ENCODE measurements around the gene ST7. TPM values are rescaled to one million over a fixed set of nuclear protein-coding genes. Genes with fewer than 3 reads are reported as not detected.
"Not testable (repeated sequence)": the region's sequence is repeated elsewhere in the genome, so short reads cannot be mapped to it uniquely, and the experiment has no call there.

Gene ST7
- total and polyA plus RNA-seq, 2 donors (not counting 3 experiments of a cell fraction or from before 2014, with no cell fraction given) = 18.6 to 24.9 TPM

DNA sequence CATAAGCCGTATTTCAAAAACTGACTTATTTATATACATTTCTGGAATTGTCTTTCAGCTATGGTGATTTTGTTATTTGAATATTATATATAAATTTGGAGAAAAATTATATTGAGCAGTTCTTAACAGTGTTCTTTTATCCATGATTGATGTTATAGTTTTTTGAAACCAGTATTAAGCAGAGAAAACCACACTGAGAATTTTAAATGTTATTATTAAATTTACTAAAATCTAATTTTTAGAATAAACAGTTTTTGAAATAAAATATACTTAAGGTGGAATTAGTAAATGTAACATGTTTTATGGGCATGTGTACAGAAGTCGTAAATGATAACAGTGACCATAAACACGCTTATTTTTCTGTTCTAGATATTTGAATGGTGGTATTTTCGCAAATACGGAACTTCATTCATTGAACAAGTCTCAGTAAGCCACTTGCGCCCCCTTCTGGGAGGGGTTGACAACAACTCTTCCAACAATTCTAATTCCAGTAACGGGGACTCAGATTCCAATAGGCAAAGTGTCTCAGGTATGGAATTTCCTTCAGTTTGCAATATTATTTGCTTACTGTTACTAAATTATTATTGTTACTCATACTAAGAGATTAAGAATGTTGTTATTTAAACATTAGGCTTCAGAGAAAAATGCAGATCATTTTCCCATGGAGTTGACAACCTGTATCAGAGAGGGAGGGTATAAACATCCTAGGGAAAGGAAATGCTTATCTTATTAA lies 166.1 kb downstream of the ST7 start:
- intact Hi-C loops (cut with micrococcal nuclease) (loop anchor here (1.0 to 2.0 kb wide), 4 partner anchors 47 to 189 kb away; no protein-coding TSS in a partner anchor), dilution Hi-C loops (cut with MboI; ENCODE audit: extremely low pct_ligation_motif_present, low sequenced_read_pairs) (no loop called here)
- H2AFZ ChIP-seq (ENCODE audit: low read depth, low read length) = no peak overlapping the region
- H3K36me3 ChIP-seq (ENCODE audit: control insufficient read depth in 2 of 2, extremely low read depth in 1 of 2, insufficient read depth in 2 of 2, low read length in 2 of 2) = no peaks in the 10 kb centered on the region
- no peaks in the 10 kb centered on the region for H3K27me3 ChIP-seq (ENCODE audit: control insufficient read depth in 2 of 2, insufficient read depth in 2 of 2, low read length in 2 of 2)
- peak; percentile 84 for DNase-seq (ENCODE audit: low read depth, low spot score)
- H3K9me3 ChIP-seq (replicated peaks; ENCODE audit: control insufficient read depth, insufficient read depth, low read length) = no peaks in the 10 kb centered on the region
- H3K4me1 ChIP-seq (ENCODE audit: control insufficient read depth, extremely low read depth, insufficient read depth, low read length) = peaks cover 16% of the 10 kb centered on the region
- H4K20me1 ChIP-seq (replicated peaks; ENCODE audit: control insufficient read depth, extremely low read depth, insufficient read depth, low read length) = no peaks in the 10 kb centered on the region
- no peaks in the 10 kb centered on the region for H3K9me1 ChIP-seq (replicated peaks; ENCODE audit: control insufficient read depth, extremely low read depth, insufficient read depth, low read length)
- peak overlapping the region; percentile 87 for H3K4me2 ChIP-seq (ENCODE audit: insufficient read depth, low read length)
- TF ChIP-seq CTCF (IDR thresholded peaks at IDR 0.05; ENCODE audit: extremely low read depth in 1 of 2, insufficient read depth in 1 of 2, low read depth in 1 of 2, low read length in 2 of 2) (peak; percentile 74 to 79), FOS (IDR thresholded peaks at IDR 0.05; ENCODE audit: borderline replicate concordance, insufficient read depth, low read length) (no peak), JUN (IDR thresholded peaks at IDR 0.05; ENCODE audit: borderline replicate concordance, insufficient read depth, insufficient read length, low read depth) (no peak), POLR2A (IDR thresholded peaks at IDR 0.05; ENCODE audit: low read depth, low read length) (no peak), MAX (IDR thresholded peaks at IDR 0.05; ENCODE audit: insufficient read depth, insufficient read length) (no peak)
- peak; percentile 56 for FAIRE-seq
- H3K4me3 ChIP-seq (replicated peaks in 1 of 3; ENCODE audit: insufficient read depth in 1 of 3, low read depth in 1 of 3, low read length in 3 of 3) = peak overlapping the region in 1 of 3 experiments; percentile 28
- no peak overlapping the region for H3K27ac ChIP-seq (ENCODE audit: insufficient read depth, low read depth, low read length)
- peak overlapping the region; percentile 43 for H3K9ac ChIP-seq (replicated peaks; ENCODE audit: extremely low read depth, insufficient read depth, low read length)
- POLR2A ChIA-PET = interaction anchor here (1.6 kb wide), 1 partner anchor 131 kb away, joined by 5 read pairs; no protein-coding TSS in a partner anchor
- H3K79me2 ChIP-seq (ENCODE audit: control insufficient read depth, insufficient read depth, low read length) = no peaks in the 10 kb centered on the region
- BruUV-seq (replicated peaks) = no TSS peak
- CTCF ChIA-PET = interaction anchor here (0.7 to 13.4 kb wide), 27 partner anchors 8 to 189 kb away, joined by 3 to 700 read pairs (median 4); partner anchors contain the start of gene ST7

DNA sequence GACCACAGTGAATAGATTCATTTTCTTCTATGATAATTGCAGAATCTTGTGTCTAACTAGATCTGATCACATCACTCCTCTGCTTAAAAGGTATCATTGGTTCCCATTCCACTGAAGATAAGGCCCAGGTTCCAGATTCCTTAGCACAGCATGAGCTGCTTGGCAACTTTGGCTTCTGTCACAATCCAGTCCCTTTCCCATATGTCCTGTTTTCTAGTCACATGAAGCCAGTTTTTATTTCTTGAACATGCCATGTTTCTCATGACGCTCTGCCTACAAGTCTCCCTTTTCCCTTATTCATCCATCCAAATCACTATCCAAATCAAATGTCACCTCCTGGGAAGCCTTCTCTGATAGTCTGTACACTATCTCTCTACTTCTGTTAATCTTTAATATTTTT lies 167.0 kb downstream of the ST7 start:
- intact Hi-C loops (cut with micrococcal nuclease); dilution Hi-C loops (cut with MboI; ENCODE audit: extremely low pct_ligation_motif_present, low sequenced_read_pairs); H3K79me2 ChIP-seq (ENCODE audit: control insufficient read depth, insufficient read depth, low read length); H3K9ac ChIP-seq (replicated peaks; ENCODE audit: extremely low read depth, insufficient read depth, low read length); H3K27me3 ChIP-seq (ENCODE audit: control insufficient read depth in 2 of 2, insufficient read depth in 2 of 2, low read length in 2 of 2); POLR2A ChIA-PET; H3K4me3 ChIP-seq (replicated peaks in 1 of 3; ENCODE audit: insufficient read depth in 1 of 3, low read depth in 1 of 3, low read length in 3 of 3); H3K36me3 ChIP-seq (ENCODE audit: control insufficient read depth in 2 of 2, extremely low read depth in 1 of 2, insufficient read depth in 2 of 2, low read length in 2 of 2); FAIRE-seq; H3K9me3 ChIP-seq (replicated peaks; ENCODE audit: control insufficient read depth, insufficient read depth, low read length); DNase-seq (ENCODE audit: low read depth, low spot score); H3K27ac ChIP-seq (ENCODE audit: insufficient read depth, low read depth, low read length); H4K20me1 ChIP-seq (replicated peaks; ENCODE audit: control insufficient read depth, extremely low read depth, insufficient read depth, low read length); H3K4me2 ChIP-seq (ENCODE audit: insufficient read depth, low read length); H3K9me1 ChIP-seq (replicated peaks; ENCODE audit: control insufficient read depth, extremely low read depth, insufficient read depth, low read length); H2AFZ ChIP-seq (ENCODE audit: low read depth, low read length): not testable (repeated sequence)
- CTCF ChIA-PET = interaction anchor here (13.0 to 13.4 kb wide), 2 partner anchors 134 to 190 kb away, joined by 272 to 700 read pairs; no protein-coding TSS in a partner anchor
- H3K4me1 ChIP-seq (ENCODE audit: control insufficient read depth, extremely low read depth, insufficient read depth, low read length) = peaks cover 24% of the 10 kb centered on the region
- BruUV-seq (replicated peaks) = TSS peak; percentile 12

DNA sequence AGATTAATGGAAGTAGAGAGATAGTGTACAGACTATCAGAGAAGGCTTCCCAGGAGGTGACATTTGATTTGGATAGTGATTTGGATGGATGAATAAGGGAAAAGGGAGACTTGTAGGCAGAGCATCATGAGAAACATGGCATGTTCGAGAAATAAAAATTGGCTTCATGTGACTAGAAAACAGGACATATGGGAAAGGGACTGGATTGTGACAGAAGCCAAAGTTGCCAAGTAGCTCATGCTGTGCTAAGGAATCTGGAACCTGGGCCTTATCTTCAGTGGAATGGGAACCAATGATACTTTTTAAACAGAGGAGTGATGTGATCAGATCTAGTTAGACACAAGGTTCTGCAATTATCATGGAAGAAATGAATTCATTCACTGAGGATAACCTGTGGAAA lies 168.7 kb downstream of the ST7 start:
- FAIRE-seq; intact Hi-C loops (cut with micrococcal nuclease); H3K9ac ChIP-seq (replicated peaks; ENCODE audit: extremely low read depth, insufficient read depth, low read length); H3K36me3 ChIP-seq (ENCODE audit: control insufficient read depth in 2 of 2, extremely low read depth in 1 of 2, insufficient read depth in 2 of 2, low read length in 2 of 2); H3K79me2 ChIP-seq (ENCODE audit: control insufficient read depth, insufficient read depth, low read length); BruUV-seq (replicated peaks); H3K4me2 ChIP-seq (ENCODE audit: insufficient read depth, low read length); H3K9me3 ChIP-seq (replicated peaks; ENCODE audit: control insufficient read depth, insufficient read depth, low read length); H3K27me3 ChIP-seq (ENCODE audit: control insufficient read depth in 2 of 2, insufficient read depth in 2 of 2, low read length in 2 of 2); dilution Hi-C loops (cut with MboI; ENCODE audit: extremely low pct_ligation_motif_present, low sequenced_read_pairs); H3K9me1 ChIP-seq (replicated peaks; ENCODE audit: control insufficient read depth, extremely low read depth, insufficient read depth, low read length); H3K4me3 ChIP-seq (replicated peaks in 1 of 3; ENCODE audit: insufficient read depth in 1 of 3, low read depth in 1 of 3, low read length in 3 of 3); H4K20me1 ChIP-seq (replicated peaks; ENCODE audit: control insufficient read depth, extremely low read depth, insufficient read depth, low read length); H2AFZ ChIP-seq (ENCODE audit: low read depth, low read length); DNase-seq (ENCODE audit: low read depth, low spot score); POLR2A ChIA-PET; H3K27ac ChIP-seq (ENCODE audit: insufficient read depth, low read depth, low read length): not testable (repeated sequence)
- H3K4me1 ChIP-seq (ENCODE audit: control insufficient read depth, extremely low read depth, insufficient read depth, low read length) = peaks cover 24% of the 10 kb centered on the region
- CTCF ChIA-PET = interaction anchor here (1.3 to 13.4 kb wide), 5 partner anchors 11 to 192 kb away, joined by 3 to 700 read pairs (median 5); no protein-coding TSS in a partner anchor

Data from endothelial cell of umbilical vein (primary cell).